GM21717 (cell line): Measurements from ENCODE around the gene ARHGEF28.

Experiments
- ATAC-seq: cut with Tn5 transposase; IDR thresholded peaks from one replicate; pipeline ENCODE4 v1.9.1; 2021; ENCODE audit warnings: mild to moderate bottlenecking, moderate library complexity; ENCODE audit not compliant: unreplicated experiment

The ARHGEF28 gene

GRCh38 chr5:73770172-73771025, 144.4 kb downstream of the ARHGEF28 start:
- ATAC-seq, result no peak

GRCh38 chr5:73774924-73775323, 148.9 kb downstream of the ARHGEF28 start:
- ATAC-seq, result no peak

- no peak for ATAC-seq
Measured at GRCh38 chr5:73776405-73776804, 150.4 kb downstream of the ARHGEF28 start.

GRCh38 chr5:73777192-73777591, 151.2 kb downstream of the ARHGEF28 start:
- ATAC-seq, result no peak

GRCh38 chr5:73780302-73781080, 154.5 kb downstream of the ARHGEF28 start:
- no peak for ATAC-seq

- no peak for ATAC-seq
Measured at GRCh38 chr5:73781107-73781768, 155.2 kb downstream of the ARHGEF28 start.

- ATAC-seq, result no peak
Measured at GRCh38 chr5:73783828-73784227, 157.8 kb downstream of the ARHGEF28 start.

- ATAC-seq, result no peak
Measured at GRCh38 chr5:73786043-73786831, 160.2 kb downstream of the ARHGEF28 start.

GRCh38 chr5:73789851-73790281, 163.9 kb downstream of the ARHGEF28 start:
- no peak for ATAC-seq

GRCh38 chr5:73791389-73791788, 165.4 kb downstream of the ARHGEF28 start:
- no peak for ATAC-seq

GRCh38 chr5:73792687-73793320, 166.8 kb downstream of the ARHGEF28 start:
- ATAC-seq, result no peak

GRCh38 chr5:73793911-73794310, 167.9 kb downstream of the ARHGEF28 start:
- ATAC-seq, result no peak

GRCh38 chr5:73796164-73797131, 170.5 kb downstream of the ARHGEF28 start:
- ATAC-seq, result peak; percentile 52

- ATAC-seq, result no peak
Measured at GRCh38 chr5:73797132-73797510, 171.1 kb downstream of the ARHGEF28 start.

GRCh38 chr5:73799401-73799972, 173.5 kb downstream of the ARHGEF28 start:
- no peak for ATAC-seq

GRCh38 chr5:73801686-73802085, 175.7 kb downstream of the ARHGEF28 start:
- no peak for ATAC-seq

GRCh38 chr5:73805449-73805848, 179.5 kb downstream of the ARHGEF28 start:
- ATAC-seq, result no peak

GRCh38 chr5:73808911-73809310, 182.9 kb downstream of the ARHGEF28 start:
- ATAC-seq, result no peak

- ATAC-seq, result no peak
Measured at GRCh38 chr5:73810429-73810828, 184.4 kb downstream of the ARHGEF28 start.
